Large intestine (tissue), 12 donors: ENCODE measurements around the gene MRPS24. TPM values are rescaled to one million over a fixed set of nuclear protein-coding genes. Genes with fewer than 3 reads are reported as not detected.

Experiments used
- DNase-seq, 2 donors: peaks; one replicate each; pipeline versions ENCODE4 v3.0.0 to v3.0.0-alpha.2; 2013
- H3K27ac ChIP-seq: one replicate; pipeline ENCODE4 v1.5.1; 2013; ENCODE audit warnings: low read length
- H3K27me3 ChIP-seq: 2 replicates; pipeline ENCODE4 v1.6.1; 2013; ENCODE audit warnings: low read length; ENCODE audit not compliant: control insufficient read depth, insufficient read depth
- H3K36me3 ChIP-seq: 2 replicates; pipeline ENCODE4 v1.6.1; 2013; ENCODE audit warnings: low read length; ENCODE audit not compliant: control insufficient read depth, insufficient read depth
- H3K4me1 ChIP-seq: one replicate; pipeline ENCODE4 v1.6.1; 2013; ENCODE audit warnings: low read length; ENCODE audit not compliant: control insufficient read depth, insufficient read depth
- H3K4me3 ChIP-seq: one replicate; pipeline ENCODE4 v1.5.1; 2013; ENCODE audit warnings: low read length
- H3K9me3 ChIP-seq: one replicate; pipeline ENCODE4 v1.6.1; 2013; ENCODE audit warnings: mild to moderate bottlenecking, low read depth, low read length, moderate library complexity; ENCODE audit not compliant: control insufficient read depth
- WGBS: methylation state at CpG from one replicate; pipeline ENCODE4 v1.1.5; 2013; ENCODE audit warnings: low lambda C conversion rate; ENCODE audit not compliant: insufficient coverage; 5-methylcytosine and 5-hydroxymethylcytosine counted together
- long read RNA-seq, 11 donors: transcript quantifications; one replicate each; lab custom pipeline, GENCODE V29; 2026
- polyA plus RNA-seq: library from polyadenylated mRNA; unstranded; fragments of 120-200 nt; gene quantifications from one replicate; pipeline ENCODE4 v1.2.1, GENCODE V29; 2013

Gene MRPS24
- 83.9 TPM for polyA plus RNA-seq
- long read RNA-seq, donor 1, transcript MRPS24-201 (4 exons, 707 nt): major isoform, 34 of 47 reads
- long read RNA-seq, donor 1, transcript MRPS24-203 (3 exons, 743 nt): minor isoform, 9 of 47 reads
- long read RNA-seq, donor 1, partial matches to known transcripts: 0 of 47 reads
- long read RNA-seq, donor 1, other reads (novel, unspliced or antisense): 0 of 47 reads
- long read RNA-seq, donor 2, transcript MRPS24-201 (4 exons, 707 nt): major isoform, 77 of 102 reads
- long read RNA-seq, donor 2, transcript MRPS24-203 (3 exons, 743 nt): minor isoform, 20 of 102 reads
- long read RNA-seq, donor 2, transcript MRPS24-205 (2 exons, 392 nt): minor isoform, 5 of 102 reads
- long read RNA-seq, donor 2, partial matches to known transcripts: 0 of 102 reads
- long read RNA-seq, donor 2, other reads (novel, unspliced or antisense): 0 of 102 reads
- long read RNA-seq, donor 3, transcript MRPS24-205 (2 exons, 392 nt): minor isoform, 5 of 146 reads
- long read RNA-seq, donor 3, transcript MRPS24-201 (4 exons, 707 nt): major isoform, 115 of 146 reads
- long read RNA-seq, donor 3, transcript MRPS24-203 (3 exons, 743 nt): minor isoform, 26 of 146 reads
- long read RNA-seq, donor 3, partial matches to known transcripts: 0 of 146 reads
- long read RNA-seq, donor 3, other reads (novel, unspliced or antisense): 0 of 146 reads
- long read RNA-seq, donor 4, transcript MRPS24-201 (4 exons, 707 nt): major isoform, 10 of 13 reads
- long read RNA-seq, donor 4, partial matches to known transcripts: 0 of 13 reads
- long read RNA-seq, donor 4, other reads (novel, unspliced or antisense): 0 of 13 reads
- long read RNA-seq, donor 5, transcript MRPS24-203 (3 exons, 743 nt): minor isoform, 14 of 55 reads
- long read RNA-seq, donor 5, transcript MRPS24-201 (4 exons, 707 nt): major isoform, 39 of 55 reads
- long read RNA-seq, donor 5, partial matches to known transcripts: 0 of 55 reads
- long read RNA-seq, donor 5, other reads (novel, unspliced or antisense): 0 of 55 reads
- long read RNA-seq, donor 6, transcript MRPS24-203 (3 exons, 743 nt): minor isoform, 9 of 72 reads
- long read RNA-seq, donor 6, transcript MRPS24-201 (4 exons, 707 nt): major isoform, 60 of 72 reads
- long read RNA-seq, donor 6, partial matches to known transcripts: 0 of 72 reads
- long read RNA-seq, donor 6, other reads (novel, unspliced or antisense): 0 of 72 reads
- long read RNA-seq, donor 7, transcript MRPS24-201 (4 exons, 707 nt): major isoform, 44 of 50 reads
- long read RNA-seq, donor 7, transcript MRPS24-203 (3 exons, 743 nt): minor isoform, 5 of 50 reads
- long read RNA-seq, donor 7, partial matches to known transcripts: 0 of 50 reads
- long read RNA-seq, donor 7, other reads (novel, unspliced or antisense): 0 of 50 reads
- long read RNA-seq, donor 8, transcript MRPS24-201 (4 exons, 707 nt): major isoform, 100 of 121 reads
- long read RNA-seq, donor 8, transcript MRPS24-203 (3 exons, 743 nt): minor isoform, 19 of 121 reads
- long read RNA-seq, donor 8, partial matches to known transcripts: 0 of 121 reads
- long read RNA-seq, donor 8, other reads (novel, unspliced or antisense): 0 of 121 reads
- long read RNA-seq, donor 9, transcript MRPS24-201 (4 exons, 707 nt): major isoform, 62 of 85 reads
- long read RNA-seq, donor 9, transcript MRPS24-203 (3 exons, 743 nt): minor isoform, 22 of 85 reads
- long read RNA-seq, donor 9, partial matches to known transcripts: 0 of 85 reads
- long read RNA-seq, donor 9, other reads (novel, unspliced or antisense): 0 of 85 reads
- long read RNA-seq, donor 10, transcript MRPS24-201 (4 exons, 707 nt): major isoform, 70 of 91 reads
- long read RNA-seq, donor 10, transcript MRPS24-203 (3 exons, 743 nt): minor isoform, 9 of 91 reads
- long read RNA-seq, donor 10, partial matches to known transcripts: 10 of 91 reads
- long read RNA-seq, donor 10, other reads (novel, unspliced or antisense): 0 of 91 reads
- long read RNA-seq, donor 11, transcript MRPS24-201 (4 exons, 707 nt): major isoform, 40 of 51 reads
- long read RNA-seq, donor 11, transcript MRPS24-203 (3 exons, 743 nt): minor isoform, 9 of 51 reads
- long read RNA-seq, donor 11, partial matches to known transcripts: 0 of 51 reads
- long read RNA-seq, donor 11, other reads (novel, unspliced or antisense): 0 of 51 reads

GRCh38 chr7:43869006-43869866, at the start of gene MRPS24:
TSS of gene MRPS24 (minus strand) at chr7:43869517. CDS start at chr7:43869495, 22 bp downstream.
- Histone ChIP-seq H3K4me3 (peak within 1 kb of the TSS; percentile 72), H3K27me3 (no peaks in the 10 kb centered on the region), H3K27ac (peak within 1 kb of the TSS; percentile 47), H3K4me1 (peaks cover 28% of the 10 kb centered on the region), H3K9me3 (no peaks in the 10 kb centered on the region), H3K36me3 (peaks cover 20% of the 10 kb centered on the region)
- WGBS: no CpG with 5 or more reads among the region's 81 CpGs
- peak; percentile 91 to 95 for DNase-seq

- H3K27me3 ChIP-seq: no peaks in the 10 kb centered on the region
- WGBS: 88% methylated on average over 2 of the region's 5 CpGs
- DNase-seq: no peak
- peaks cover 5% of the 10 kb centered on the region for H3K4me1 ChIP-seq
- H3K27ac ChIP-seq: no peak overlapping the region
- H3K4me3 ChIP-seq: no peak overlapping the region
- H3K9me3 ChIP-seq: peaks cover 9% of the 10 kb centered on the region
- peaks cover 7% of the 10 kb centered on the region for H3K36me3 ChIP-seq
Observed at GRCh38 chr7:43915907-43916306, 46.6 kb upstream of the MRPS24 start.

GRCh38 chr7:43914795-43915194, 45.5 kb upstream of the MRPS24 start:
- Histone ChIP-seq H3K4me3 (no peak overlapping the region), H3K4me1 (no peaks in the 10 kb centered on the region), H3K9me3 (peaks cover 9% of the 10 kb centered on the region), H3K27me3 (no peaks in the 10 kb centered on the region), H3K27ac (no peak overlapping the region), H3K36me3 (peaks cover 7% of the 10 kb centered on the region)
- WGBS: 100% methylated on average over 1 of the region's 5 CpGs
- no peak for DNase-seq

- WGBS: no CpG with 5 or more reads among the region's 73 CpGs
- Histone ChIP-seq H3K9me3 (no peaks in the 10 kb centered on the region), H3K27ac (peak within 1 kb of the TSS; percentile 95), H3K36me3 (peaks cover 9% of the 10 kb centered on the region), H3K27me3 (no peaks in the 10 kb centered on the region), H3K4me3 (peak within 1 kb of the TSS; percentile 56), H3K4me1 (peaks cover 11% of the 10 kb centered on the region)
- DNase-seq: peak; percentile 35 to 72
Observed at GRCh38 chr7:43906331-43907010, 37.2 kb upstream of the MRPS24 start, which contains the start of gene URGCP. TSS of gene URGCP (minus strand) at chr7:43906596. CDS start at chr7:43906575, 21 bp downstream.

- no CpG with 5 or more reads among the region's 43 CpGs for WGBS
- H3K27ac ChIP-seq: peak overlapping the region; percentile 95
Observed at GRCh38 chr7:43905956-43906330, 36.6 kb upstream of the MRPS24 start.

DNA sequence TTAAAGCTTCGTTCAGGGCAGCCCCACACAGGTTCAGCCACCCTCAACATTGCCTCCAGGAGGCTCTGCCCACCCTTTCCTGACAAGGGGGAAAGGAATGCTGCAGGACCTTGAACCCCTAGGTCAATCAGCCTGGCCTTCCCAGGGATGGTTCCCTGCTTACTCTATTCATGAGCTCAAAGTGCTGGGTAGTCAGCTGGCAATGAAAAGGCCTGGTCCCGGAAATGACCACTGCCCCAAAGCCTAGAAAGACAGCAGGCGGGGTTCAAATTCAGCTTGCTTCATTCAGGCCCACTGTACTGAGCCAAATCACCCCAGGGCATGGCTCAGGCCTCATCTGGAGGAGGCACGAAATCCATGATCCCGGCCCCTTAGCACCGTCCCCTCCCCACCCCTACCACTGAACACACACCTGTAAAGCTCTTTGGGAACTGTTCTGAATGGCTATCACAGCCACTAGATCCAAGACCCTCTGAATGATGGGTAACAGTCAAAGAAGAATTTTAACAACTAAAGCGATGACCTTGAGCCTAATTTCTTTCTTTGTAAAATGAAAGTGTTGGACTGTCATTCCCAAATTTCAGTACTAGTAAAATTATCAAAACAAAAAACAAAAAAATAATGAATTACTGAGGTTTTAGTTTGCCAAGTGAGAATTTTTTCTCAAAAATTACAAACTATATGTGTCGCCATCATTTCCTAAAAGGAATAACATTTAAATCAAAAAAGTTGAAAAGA, 36.1 kb upstream of the MRPS24 start:
- H3K4me1 ChIP-seq: peaks cover 11% of the 10 kb centered on the region
- no peaks in the 10 kb centered on the region for H3K27me3 ChIP-seq
- H3K27ac ChIP-seq: peak overlapping the region; percentile 95
- peaks cover 13% of the 10 kb centered on the region for H3K36me3 ChIP-seq
- H3K9me3 ChIP-seq: no peaks in the 10 kb centered on the region
- peak overlapping the region; percentile 56 for H3K4me3 ChIP-seq
- peak; percentile 93 to 96 for DNase-seq
- 100% methylated on average over 1 of the region's 8 CpGs for WGBS

More at GRCh38 chr7:43905956-43906330, 36.6 kb upstream of the MRPS24 start:
- H3K27me3 ChIP-seq: no peaks in the 10 kb centered on the region
- peaks cover 13% of the 10 kb centered on the region for H3K36me3 ChIP-seq
- H3K4me1 ChIP-seq: peaks cover 11% of the 10 kb centered on the region
- peak overlapping the region; percentile 56 for H3K4me3 ChIP-seq
- peak; percentile 21 to 63 for DNase-seq
- H3K9me3 ChIP-seq: no peaks in the 10 kb centered on the region

DNA sequence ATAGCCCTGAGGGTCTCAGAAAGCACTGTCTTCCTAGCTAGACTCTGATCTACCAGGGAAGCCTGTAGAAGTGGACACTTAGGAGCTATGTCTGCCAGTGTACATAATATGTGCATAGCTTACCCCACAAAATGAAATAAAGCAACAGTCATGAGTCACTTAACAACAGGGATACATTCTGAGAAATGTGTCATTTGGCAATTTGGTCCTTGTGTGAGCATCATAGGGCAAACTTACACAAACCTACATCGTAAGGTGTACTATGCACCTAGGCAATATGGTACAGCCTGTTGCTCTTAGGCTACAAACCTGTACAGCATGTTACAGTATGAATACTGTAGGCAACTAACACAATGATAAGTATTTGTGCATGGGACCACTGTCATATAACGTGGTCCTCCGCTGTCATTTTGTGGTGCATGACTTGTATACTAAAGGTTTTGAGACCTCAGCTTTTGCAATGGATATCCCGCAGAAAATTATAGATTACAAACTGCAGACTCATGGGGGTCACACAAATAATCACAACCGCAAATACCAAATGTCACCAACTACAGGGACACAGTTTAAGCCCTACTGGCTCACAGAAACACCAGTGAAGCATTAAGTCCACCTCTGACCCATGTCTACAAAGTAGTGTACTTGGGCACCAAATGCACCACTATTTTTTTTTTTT, 35.4 kb upstream of the MRPS24 start:
- WGBS: 90% methylated on average over 2 of the region's 5 CpGs

More for the DNA sequence above, 35.4 kb upstream of the MRPS24 start:
- peak; percentile 43 to 65 for DNase-seq
- peaks cover 11% of the 10 kb centered on the region for H3K4me1 ChIP-seq
- no peaks in the 10 kb centered on the region for H3K9me3 ChIP-seq
- H3K27me3 ChIP-seq: no peaks in the 10 kb centered on the region
- H3K36me3 ChIP-seq: peaks cover 13% of the 10 kb centered on the region
- H3K4me3 ChIP-seq: no peak overlapping the region
- H3K27ac ChIP-seq: peak overlapping the region; percentile 95
